Fibroblast of skin of scalp (primary cell): ENCODE data around the gene ELAVL2. TPM values are rescaled to one million over a fixed set of nuclear protein-coding genes. Genes with fewer than 3 reads are reported as not detected.

Experiments used
- DNase-seq: peaks from one replicate; pipeline ENCODE4 v3.0.0-alpha.2; 2013
- polyA plus RNA-seq, 2 experiments: library from polyadenylated mRNA; unstranded; fragments of 120-200 nt; gene quantifications; one replicate each; pipeline ENCODE4 v1.2.1, GENCODE V29; 2013; ENCODE audit not compliant: insufficient read length in 2 of 2

The ELAVL2 gene
- polyA plus RNA-seq (2013, experiment 1 of 2; ENCODE audit: insufficient read length): 0.13 TPM
- polyA plus RNA-seq (2013, experiment 2 of 2; ENCODE audit: insufficient read length): 0.33 TPM

DNA sequence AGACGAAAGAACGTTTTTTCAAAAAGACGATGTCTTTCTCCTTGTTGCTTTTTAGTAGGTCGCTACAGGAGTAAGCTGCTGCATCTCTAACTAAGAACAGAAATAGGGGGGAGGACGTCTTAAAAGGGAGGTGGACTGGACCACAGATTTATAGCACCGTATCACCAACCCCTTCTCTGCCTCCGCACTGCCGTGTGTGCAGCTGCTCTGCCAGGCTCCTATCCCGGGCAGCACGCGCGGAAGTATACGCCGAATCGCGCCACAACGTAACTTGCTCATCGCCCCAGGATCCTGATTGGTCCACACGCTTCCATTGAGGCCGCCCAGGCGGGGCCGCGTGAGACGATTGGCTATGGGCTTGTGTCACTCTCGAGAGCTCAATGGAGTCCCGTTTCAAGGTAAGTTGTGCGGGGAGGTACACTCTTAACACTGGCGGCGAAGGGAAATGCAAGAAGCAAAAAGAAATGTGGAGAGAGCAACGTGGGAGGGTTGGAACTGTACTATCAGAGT is at the start of gene ELAVL2:
Gene ELAVL2, minus strand, starts transcription at position 121 of the 510 bp plus-strand sequence. CDS start 64,006 bp downstream, outside the sequence.
- peak; percentile 88 for DNase-seq

DNA sequence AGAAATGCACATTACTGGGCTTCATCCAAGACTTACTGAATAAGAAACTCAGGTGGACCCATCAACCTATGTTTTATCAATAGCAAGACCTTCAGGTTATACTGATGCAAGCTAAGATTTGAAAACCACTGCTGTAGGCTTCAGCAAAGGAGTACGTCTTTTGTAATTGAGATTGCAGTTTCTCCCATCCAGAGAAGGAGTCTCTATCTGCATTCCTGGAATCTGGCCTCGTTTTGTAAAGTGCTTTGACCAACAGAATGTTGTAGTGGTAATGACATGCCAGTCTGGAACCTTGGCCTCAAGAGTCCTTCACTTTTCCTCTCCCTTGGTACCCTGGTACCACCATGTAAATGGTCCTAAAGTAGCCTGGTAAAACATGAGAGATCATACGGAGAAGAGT is 32.2 kb upstream of the ELAVL2 start:
- no peak for DNase-seq

DNA sequence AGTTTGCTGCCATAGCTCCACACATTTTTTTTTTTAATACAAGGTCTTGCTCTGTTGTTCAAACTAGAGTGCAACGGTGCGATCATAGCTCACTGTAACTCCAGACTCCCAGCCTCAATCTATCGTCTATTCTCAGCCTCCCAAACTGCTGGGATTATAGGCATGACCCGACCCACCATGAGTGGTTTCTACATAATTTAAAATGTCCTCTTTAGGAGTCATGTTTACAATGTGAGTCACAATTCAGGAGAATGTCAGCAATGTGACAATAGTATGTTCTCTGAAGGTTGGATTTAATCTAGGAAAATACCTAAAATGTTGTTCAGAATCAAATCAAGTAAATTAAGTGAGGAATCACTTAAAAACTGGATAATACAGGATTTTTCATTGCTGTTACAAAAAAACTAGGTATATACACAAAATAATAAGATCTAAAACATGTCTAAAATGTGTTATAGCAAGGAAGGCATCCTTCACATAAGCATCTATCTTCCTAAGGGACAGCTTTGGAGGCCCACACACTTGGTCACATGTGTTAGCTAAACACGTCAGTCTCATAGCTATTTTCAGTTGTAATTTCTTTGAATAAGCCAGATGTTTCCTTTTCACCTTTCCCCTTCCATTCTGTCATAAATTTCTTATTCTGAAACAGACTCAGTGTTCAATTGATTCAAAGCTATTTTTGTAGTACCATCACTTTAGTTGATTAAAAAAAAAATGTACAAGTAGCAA is 30.0 kb upstream of the ELAVL2 start:
- DNase-seq: no peak

DNA sequence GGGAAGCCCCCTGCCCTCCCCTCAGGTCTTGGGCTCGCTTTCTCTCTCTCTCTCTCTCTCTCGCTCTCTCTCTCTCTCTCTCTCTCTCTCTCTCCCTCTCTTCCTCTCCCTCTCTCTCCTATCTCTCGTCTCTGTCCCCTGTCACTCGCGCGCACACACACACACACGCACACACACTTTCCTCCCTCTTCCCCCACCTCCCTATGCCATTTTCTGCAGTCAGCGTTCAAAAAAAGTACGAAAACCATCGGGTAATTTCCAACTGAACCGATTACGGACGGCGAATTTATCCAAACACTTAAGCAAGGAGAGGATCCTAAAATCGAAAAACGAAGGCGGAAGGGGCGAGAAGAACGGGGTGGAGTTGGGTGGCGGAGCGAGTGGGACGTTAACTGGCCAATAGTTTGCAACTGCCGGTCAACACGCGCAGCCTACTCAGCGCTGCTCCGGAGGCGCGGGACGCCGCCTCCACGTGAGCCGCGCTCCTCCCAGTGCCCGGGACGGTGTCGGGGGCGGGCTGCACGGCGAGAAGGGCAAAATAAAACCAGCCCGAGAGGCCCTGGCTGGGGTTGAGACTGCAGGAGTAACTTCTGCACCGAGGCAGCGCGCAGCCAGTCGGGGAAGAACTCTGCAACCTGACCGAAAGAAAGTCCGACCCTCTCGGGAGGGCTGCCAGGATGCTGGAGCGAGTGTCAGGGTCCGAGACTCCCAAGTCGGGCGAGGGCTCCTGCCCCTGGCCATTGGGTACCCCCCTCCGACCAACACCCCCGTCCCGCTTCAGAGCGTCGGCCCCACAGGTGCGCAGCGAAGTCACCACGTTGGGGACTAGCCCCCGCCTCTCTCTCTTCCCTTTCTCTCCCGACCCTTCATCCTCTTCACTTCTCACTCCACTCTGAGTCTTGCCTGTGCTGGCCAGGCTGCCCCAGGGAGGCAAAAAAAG is 24.9 kb upstream of the ELAVL2 start:
- no peak for DNase-seq

DNA sequence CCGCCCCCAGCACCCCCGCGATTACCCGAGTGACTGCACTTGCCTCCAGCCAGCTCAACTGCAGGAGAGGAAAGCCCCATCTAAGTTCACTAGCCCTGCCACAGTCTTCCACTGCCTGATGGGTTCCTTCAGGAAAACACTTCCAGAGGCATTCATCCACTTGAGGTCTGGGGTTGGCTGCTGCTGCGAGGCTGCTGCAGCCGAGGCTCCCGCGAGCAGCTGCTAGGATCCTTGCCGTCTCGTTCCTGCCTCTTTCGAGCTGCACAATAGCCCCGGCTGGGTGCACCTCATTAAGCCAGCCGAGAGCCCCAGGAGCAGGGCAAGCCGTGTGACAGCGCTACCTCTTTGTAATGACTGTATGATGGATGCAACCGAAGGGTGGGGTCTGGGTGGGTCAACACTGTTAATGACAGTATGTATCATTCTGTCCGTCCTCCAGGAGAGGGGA is 24.2 kb upstream of the ELAVL2 start:
- no peak for DNase-seq

DNA sequence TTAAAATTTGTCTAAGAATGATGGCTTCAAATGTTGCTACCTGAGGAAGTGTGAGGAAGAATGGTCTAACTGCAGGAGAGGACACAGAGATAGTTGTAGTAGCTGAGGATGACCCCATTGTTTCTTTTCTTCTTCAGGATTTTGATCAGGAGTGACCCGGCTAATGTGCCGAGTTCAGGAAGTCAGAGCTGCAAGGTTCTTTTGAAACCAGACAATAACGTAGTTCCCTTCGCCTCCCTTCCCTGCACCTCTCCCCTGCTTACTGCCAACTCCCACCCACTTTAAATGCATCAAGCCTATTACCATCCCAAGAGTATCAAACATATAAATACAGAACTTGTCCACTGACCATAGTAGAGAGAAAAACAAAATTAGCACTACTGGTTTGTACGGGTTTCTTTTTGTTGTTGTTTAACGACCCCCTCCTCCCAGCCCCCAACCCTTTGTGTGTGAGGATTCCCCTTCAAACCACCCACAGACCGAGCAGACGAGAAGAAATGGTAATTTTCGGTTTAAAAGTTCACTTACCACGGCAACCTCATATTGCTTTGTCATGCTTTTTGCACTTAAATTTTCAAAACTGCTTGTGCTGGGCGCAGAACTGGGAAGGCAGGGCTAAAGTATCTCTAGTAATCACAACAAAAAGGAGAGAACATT is 23.5 kb upstream of the ELAVL2 start:
- no peak for DNase-seq

DNA sequence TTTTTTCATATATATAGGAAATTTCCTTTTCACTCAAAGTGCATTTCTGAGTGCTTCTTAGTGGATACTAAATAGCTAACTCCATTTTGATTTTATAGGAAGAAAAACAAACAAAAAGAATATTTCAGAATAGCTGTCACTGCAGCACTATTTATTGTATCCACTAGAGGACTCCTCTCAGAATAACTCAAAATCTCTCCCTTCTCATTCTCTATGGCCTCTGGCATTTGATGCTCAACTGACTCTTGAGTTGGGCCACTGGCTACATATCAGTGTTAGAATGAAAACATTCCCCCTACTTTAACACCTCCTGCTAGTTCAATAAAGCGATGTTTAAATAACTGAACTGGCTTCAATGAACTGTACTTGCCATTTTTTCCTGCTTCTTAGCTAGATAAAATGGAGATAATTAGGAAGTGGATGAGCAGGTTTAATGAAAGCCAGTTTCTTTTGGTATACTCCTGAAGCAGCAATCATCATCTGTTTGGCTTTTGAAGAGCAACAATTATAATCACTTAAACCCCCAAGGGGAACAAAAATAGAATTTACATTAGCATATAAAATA is 16.6 kb upstream of the ELAVL2 start:
- DNase-seq: no peak

DNA sequence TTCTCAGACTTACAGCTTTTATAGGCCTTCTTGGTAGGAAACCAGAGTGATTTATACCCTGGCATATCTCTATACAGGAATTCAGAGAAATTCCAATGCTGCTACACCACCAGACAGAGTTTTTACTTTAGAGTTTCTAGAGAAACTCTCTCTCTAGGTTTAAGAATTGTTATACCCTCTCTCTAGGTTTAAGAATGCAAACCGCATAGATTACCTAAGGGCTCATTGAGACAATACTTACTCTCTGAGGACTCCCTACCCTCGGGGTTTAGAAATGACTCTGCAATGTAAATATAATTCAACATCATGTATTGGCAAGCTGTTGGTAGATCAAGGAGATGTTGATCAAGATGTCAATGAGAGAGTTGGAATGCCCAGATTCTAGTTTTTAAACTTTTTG is 15.3 kb upstream of the ELAVL2 start:
- no peak for DNase-seq

DNA sequence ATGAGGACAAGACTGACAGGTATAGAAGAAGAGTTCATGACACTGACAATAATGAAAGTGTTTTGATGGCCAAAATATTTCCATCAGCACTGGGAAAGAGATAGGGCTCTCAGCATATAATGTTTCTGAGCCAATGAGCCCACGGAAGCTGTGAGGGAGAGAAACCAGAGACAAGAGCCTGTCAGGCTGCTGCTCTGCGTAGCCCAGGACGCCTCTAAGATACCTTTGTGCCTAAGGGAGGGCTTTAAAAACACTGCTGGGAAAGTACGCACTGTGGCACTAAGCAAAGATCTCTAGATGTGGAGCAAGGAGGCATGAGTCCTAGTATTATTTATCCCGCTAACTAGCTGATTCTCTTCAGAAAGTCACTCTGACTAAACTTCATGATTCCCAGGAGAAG is 11.0 kb upstream of the ELAVL2 start:
- no peak for DNase-seq

DNA sequence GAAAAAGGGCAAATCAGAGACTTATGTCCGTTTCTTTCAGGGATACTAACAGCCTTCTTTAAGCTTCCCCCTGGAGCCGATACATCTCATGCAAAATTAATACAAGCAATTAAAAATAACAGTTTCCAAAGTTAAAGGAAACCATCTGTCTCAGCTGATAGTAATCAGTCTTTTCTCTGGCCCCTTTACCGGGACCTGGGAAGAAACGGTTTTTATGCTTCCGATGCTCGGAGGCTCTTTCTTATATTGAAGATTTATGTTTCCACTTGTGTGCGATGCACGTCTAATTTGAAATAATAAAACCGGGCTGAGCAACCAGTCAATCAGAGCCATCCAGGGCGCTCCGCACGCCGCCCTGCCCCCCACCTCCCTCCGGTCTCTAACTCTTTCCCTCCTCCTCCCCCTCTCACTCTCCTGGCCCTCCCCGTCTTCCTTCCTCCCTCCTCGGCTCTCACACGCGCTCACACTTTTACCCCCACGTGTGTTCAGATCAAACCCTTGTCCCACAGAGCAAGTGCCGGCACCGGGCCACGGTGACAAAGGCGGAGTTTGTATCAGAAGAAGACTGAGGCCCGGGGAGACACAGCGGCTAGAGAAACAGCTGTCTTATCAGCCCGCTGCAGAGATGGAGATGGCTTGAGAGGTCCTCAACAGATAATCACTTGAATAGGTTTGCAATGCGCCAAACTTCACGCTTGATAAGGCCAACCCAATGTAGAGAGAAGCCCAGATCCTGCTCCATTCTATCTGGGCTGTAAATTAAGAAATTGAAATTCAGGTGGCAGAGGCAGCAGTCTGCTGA is 5.1 kb upstream of the ELAVL2 start:
- DNase-seq: no peak

DNA sequence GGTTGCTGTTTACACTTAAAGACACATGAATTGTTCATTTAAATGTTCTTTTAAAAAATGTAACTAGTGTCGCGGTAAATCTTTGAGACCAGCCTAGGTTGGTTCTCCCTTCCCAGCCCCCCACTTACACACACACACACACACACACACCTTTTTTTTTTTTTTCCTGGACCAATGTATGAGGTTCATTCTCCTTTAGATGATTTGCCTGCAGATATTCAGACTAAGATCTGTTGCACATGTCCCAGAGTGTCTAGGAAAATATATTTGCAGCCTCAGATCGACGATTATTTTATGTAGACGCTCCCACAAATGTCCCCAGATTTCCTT is 4.4 kb upstream of the ELAVL2 start:
- no peak for DNase-seq

DNA sequence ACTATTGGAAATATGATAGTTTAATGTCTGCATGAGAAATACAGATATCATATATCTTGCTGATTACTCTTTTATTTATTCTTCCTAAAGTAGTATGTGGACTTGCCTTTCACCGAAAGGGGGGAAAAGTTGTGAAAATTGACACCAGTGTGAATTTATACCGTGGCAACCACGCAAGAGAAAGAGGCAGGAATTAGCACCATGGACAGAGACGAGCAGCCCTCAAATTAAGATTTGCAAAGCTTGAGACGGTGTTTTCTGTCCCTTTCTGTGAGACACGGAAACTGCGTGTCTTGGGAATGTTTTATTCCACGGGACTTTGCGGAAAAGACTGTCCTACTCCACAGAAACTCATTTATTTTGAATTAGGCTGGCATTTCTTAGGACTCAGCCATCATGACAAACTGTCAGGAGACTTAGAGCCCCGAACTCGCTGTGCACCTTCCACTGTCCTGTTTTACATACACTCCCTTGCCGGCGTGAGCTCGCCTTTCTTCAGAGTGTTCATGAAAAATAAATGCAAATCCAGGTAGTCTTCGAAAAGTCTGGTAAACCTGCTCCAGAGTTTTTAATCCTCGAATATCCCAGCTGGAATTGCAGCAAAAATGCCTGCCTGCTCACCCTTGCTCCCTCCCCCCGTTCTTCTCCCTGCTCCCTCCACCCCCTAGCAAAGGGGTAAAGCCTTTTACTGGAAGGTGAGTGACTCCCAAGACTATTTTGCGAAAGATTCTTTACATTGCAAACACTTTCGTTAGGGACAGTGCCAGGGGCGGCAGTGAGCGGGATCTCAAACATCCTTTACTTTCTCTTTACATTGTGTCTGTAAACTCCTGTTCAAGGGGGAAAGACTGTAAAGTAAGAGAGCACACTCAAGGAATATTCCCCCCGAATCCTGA is 3.8 kb upstream of the ELAVL2 start:
- peak; percentile 16 for DNase-seq

DNA sequence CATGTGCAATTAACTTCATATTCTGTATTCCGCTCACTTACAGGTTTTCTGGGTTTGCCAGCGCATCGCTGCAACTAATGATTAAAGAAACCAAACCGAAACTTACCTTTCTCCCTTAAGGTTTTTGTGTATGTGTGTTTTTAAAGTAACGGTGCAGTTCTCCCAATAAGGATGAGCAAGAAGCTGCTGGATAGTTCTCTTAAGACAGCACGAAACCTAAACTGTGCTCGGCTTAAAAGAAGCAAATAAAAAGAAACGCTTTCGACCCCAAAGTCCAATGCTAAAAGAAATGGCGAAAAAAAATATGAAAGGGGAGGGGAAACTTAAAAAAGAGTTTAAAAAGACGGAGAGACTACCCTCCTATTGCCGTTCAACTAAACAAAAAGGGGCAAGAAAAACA is 340 bp downstream of the ELAVL2 start:
- DNase-seq: no peak

DNA sequence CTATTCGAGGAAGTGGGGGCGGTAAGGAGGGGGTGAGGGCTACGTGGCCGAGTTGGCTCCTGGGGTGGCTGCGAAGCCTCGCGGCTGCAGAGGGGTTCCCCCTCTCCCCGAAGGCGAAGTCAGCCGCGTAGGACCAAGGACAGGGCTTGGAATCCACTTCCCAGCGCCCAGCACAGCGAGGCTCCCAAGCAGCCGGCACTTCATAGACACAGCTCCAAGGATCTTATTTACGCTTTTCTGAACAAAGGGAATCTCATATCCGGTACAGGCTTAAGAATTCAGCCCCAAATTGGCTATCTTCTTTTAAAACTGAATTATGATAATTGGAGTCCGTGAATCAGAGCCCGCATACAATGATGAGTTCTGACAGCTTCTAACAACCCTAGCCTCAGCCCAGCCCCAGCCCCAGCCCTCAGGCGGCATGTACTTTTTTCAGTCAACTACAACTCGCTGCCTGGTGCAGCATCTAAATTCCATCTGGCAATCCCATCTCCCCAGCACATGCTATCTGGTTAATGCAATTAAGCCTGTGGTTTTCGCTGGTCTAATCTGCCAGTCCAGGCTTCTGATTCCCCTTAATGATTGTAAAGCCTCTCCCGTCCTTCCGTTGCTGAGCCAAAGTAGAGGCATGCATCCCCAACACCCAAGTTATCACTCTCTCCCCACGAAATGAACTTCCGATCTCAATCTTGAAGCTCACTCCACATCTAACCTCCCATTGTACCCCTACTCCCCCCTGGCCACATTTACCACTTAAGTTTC is 1.0 kb downstream of the ELAVL2 start:
- peak; percentile 2 for DNase-seq

DNA sequence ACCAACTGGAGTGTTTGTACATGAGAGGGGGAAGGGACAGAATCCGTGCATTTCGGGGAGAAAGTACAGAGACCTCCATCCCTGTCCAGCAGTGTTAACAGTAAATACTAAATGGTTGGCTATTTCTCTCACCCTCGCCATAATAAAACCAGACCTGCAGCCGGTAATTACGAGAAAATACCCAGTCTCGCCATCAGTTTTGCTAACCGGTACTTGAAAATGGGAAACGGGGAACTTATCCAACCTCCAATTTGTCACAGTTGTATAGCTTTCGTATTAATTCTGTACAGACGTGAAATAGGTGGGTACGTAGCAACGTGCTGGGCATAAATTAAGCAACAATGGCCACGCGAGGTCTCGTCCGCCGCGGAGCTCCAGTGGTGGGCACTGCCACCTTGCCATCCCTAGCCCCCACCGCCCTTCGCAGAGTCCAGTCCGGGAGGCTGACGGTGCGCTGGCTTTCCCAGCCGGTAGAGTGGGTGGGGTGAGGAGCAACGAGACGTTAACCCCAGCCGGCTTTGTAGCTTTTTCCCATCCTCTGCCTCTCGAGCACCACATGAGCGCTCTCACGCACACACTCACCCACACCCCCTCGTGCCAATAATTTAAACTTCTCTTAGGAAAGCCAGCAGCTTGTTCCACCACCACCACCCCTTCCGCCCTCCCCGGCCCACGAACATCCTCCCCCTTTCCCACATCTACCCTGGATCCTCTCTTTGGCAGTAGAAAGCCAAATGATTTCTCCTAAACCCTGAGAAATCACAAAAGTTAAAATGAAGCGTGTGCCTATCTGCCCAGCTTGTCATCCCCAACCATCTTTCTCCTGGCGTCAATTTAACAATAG is 1.8 kb downstream of the ELAVL2 start:
- no peak for DNase-seq

DNA sequence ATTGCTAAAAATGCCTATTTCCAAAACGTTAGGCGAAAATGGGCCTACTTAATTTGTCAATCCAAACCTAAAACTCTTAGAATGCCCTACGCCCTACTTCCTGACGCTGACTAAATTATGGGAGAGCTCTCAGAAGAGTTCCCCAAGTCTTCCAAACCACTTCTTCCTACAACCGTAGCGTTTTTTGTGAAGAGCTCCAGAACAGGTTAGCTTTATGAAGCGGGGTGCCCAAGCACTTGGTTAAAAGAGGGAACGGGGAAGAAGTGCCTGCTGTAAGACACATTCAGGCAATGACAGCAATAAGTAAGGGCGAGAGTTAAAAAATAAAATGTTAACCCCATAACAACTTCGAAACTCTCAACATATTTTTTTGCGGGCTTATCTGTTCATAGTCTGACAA is 2.8 kb downstream of the ELAVL2 start:
- no peak for DNase-seq

DNA sequence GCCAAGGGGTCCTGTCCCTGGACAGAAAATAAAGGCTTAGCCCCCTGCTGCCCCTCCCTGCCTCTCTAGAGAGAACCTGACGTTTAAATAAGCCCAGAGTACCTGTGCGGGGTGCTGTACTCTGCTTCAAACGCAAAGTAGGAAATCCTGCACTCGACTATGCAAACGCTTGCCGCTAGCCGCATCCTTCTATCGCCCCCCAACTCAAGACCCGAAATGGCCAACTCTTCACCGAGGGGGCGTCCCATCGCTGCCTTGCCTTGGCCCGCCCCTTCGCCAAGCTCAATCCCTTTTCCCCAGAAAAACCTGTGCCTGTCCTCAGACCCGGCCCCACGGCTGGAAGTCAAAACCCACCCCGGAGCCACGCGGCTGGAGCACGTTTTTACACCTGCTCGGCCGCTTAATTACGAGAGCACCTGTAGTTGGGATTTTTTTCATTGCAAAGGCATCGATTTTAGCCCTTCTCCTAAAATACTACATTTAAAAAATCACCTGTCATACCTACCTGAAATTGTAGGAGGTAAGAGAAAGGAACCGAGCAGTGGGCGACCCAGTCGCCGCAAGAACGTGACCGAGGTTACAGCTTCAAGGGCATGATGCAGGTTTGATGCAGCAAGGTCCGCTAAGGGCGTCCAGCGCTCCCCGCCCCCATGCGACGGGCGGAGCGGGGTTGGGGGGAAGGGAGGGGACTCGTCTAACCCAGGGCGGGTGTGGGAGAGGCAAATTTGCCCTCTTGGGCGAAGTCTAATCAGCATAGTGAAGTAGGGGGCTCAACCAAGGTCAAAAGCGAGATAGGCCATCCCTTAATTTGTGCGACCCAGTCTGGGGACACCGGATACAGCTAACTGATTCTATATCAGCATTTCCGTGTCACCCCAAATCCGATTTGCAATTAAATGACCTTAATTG is 3.5 kb downstream of the ELAVL2 start:
- no peak for DNase-seq
